Naive thymus-derived CD4-positive, alpha-beta T cell (primary cell): ENCODE measurements around the gene RAB33A. TPM values are rescaled to one million over a fixed set of nuclear protein-coding genes. Genes with fewer than 3 reads are reported as not detected.

ENCODE experiments used
- ATAC-seq: fragments of 150-1000 bp; cut with Tn5 transposase; 2 replicates; pipeline ENCODE4 v1.10.0; 2021; ENCODE audit warnings: mild to moderate bottlenecking, moderate library complexity
- CTCF ChIA-PET: fragments of 350-600 bp; sonication (Branson Sonifier 250); formaldehyde crosslinking; loops from one replicate; lab custom pipeline; 2021; ENCODE audit warnings: antibody characterized with exemption; lab: Charles Lee
- POLR2A ChIA-PET: fragments of 350-600 bp; sonication (Branson Sonifier 250); formaldehyde crosslinking; loops from one replicate; lab custom pipeline; 2021; ENCODE audit warnings: antibody characterized with exemption, inconsistent platforms; lab: Charles Lee
- DNase-seq, 9 donors: peaks; one replicate each; pipeline versions ENCODE4 v3.0.0 to v3.0.0-alpha.2; 2020 to 2022; ENCODE audit warnings: mixed read lengths in 1 of 9
- H3K27ac ChIP-seq: one replicate; pipeline ENCODE4 v1.7.0; 2013; ENCODE audit warnings: mild to moderate bottlenecking, low read depth, low read length, moderate library complexity
- H3K27me3 ChIP-seq, 2 donors: one replicate each; pipeline ENCODE4 v1.7.0; 2013; ENCODE audit warnings: low read length in 2 of 2, mild to moderate bottlenecking in 2 of 2, moderate library complexity in 2 of 2; ENCODE audit not compliant: control insufficient read depth in 2 of 2, insufficient read depth in 2 of 2
- H3K36me3 ChIP-seq, 3 experiments: 1 replicate in 2 of 3; 2 replicates in 1 of 3; pipeline ENCODE4 v1.7.0; 2013; ENCODE audit warnings: low read length in 3 of 3, mild to moderate bottlenecking in 3 of 3, moderate library complexity in 1 of 3; ENCODE audit not compliant: insufficient read depth in 3 of 3, control insufficient read depth in 2 of 3
- H3K4me1 ChIP-seq, 2 donors: one replicate each; pipeline ENCODE4 v1.7.0; 2013; ENCODE audit warnings: low read length in 2 of 2, mild to moderate bottlenecking in 2 of 2, moderate library complexity in 1 of 2; ENCODE audit not compliant: control insufficient read depth in 2 of 2, insufficient read depth in 2 of 2
- H3K4me3 ChIP-seq: 2 replicates; pipeline ENCODE4 v1.7.0; 2013; ENCODE audit warnings: mild to moderate bottlenecking, low read length
- H3K9me3 ChIP-seq, 3 experiments: 1 replicate in 2 of 3; 2 replicates in 1 of 3; pipeline ENCODE4 v1.7.0; 2013; ENCODE audit warnings: low read length in 3 of 3; ENCODE audit not compliant: control insufficient read depth in 2 of 3
- H3K27ac Mint-ChIP-seq, 9 donors: one replicate each; pipeline ENCODE4 v1.8.0; 2020 to 2022; ENCODE audit warnings: mixed read lengths in 9 of 9, mild to moderate bottlenecking in 8 of 9, moderate library complexity in 5 of 9, inconsistent platforms in 2 of 9
- H3K27me3 Mint-ChIP-seq, 5 donors: one replicate each; pipeline ENCODE4 v1.8.0; 2021 to 2022; ENCODE audit warnings: mixed read lengths in 5 of 5, mild to moderate bottlenecking in 1 of 5
- H3K36me3 Mint-ChIP-seq, 5 donors: one replicate each; pipeline ENCODE4 v1.8.0; 2020 to 2022; ENCODE audit warnings: mixed read lengths in 5 of 5, mild to moderate bottlenecking in 3 of 5, inconsistent platforms in 1 of 5
- H3K4me1 Mint-ChIP-seq, 7 donors: one replicate each; pipeline ENCODE4 v1.8.0; 2020 to 2022; ENCODE audit warnings: mixed read lengths in 7 of 7, mild to moderate bottlenecking in 3 of 7, inconsistent platforms in 1 of 7
- H3K4me3 Mint-ChIP-seq, 10 donors: one replicate each; pipeline ENCODE4 v1.8.0; 2020 to 2022; ENCODE audit warnings: mild to moderate bottlenecking in 10 of 10, mixed read lengths in 10 of 10, moderate library complexity in 6 of 10, inconsistent platforms in 2 of 10
- H3K9me3 Mint-ChIP-seq, 11 donors: one replicate each; pipeline ENCODE4 v1.8.0; 2020 to 2022; ENCODE audit warnings: mixed read lengths in 11 of 11, mild to moderate bottlenecking in 4 of 11, inconsistent platforms in 1 of 11, moderate library complexity in 1 of 11
- intact Hi-C, 2 donors: fragments of 100-400 bp; cut with micrococcal nuclease; formaldehyde crosslinking; loops; one replicate each; pipeline ENCODE4 v1.15.1; 2023
- polyA plus RNA-seq, 2 donors: library from polyadenylated mRNA; unstranded; fragments of 300-500 nt; fragmentation: Illumina TruSeq; gene quantifications; one replicate each; pipeline ENCODE4 v1.2.3, GENCODE V29; 2021
- total RNA-seq, 6 experiments: library from RNA in 5 of 6; stranded (reverse) in 5 of 6; gene quantifications; 1 replicate in 5 of 6; 2 replicates in 1 of 6; pipeline ENCODE4 v1.2.3 and lab custom pipeline; 2021 to 2026

Gene RAB33A
- total RNA-seq (10 to 100 TPM in 3 of 5 experiments, 1 to 10 TPM in 2; 2.9 to 25.6 (median 11.9) TPM), polyA plus RNA-seq (10 to 100 TPM in 1 of 2 donors, 1 to 10 TPM in 1; 7.6 to 15.6 TPM), total RNA-seq (lab: John Stamatoyannopoulos, UW) (2.3 reads per million, percentile 11 among the genes with 10 or more reads in this experiment)

- peaks cover 0 to 6% (median 0%) of the 10 kb centered on the region in 5 donors for H3K36me3 Mint-ChIP-seq
- H3K4me1 Mint-ChIP-seq, result peaks cover 0 to 40% (median 35%) of the 10 kb centered on the region in 7 donors
- DNase-seq (peak; percentile 30 to 66 (median 50)), ATAC-seq (peak; percentile 75)
- Histone ChIP-seq H3K4me3 (peak within 1 kb of the TSS; percentile 82), H3K27me3 (no peaks in the 10 kb centered on the region), H3K9me3 (no peaks in the 10 kb centered on the region), H3K4me1 (peaks cover 17 to 29% of the 10 kb centered on the region in 2 donors), H3K36me3 (peaks cover 0 to 9% (median 0%) of the 10 kb centered on the region in 3 experiments), H3K27ac (peak within 1 kb of the TSS; percentile 74)
- H3K27ac Mint-ChIP-seq, result peak within 1 kb of the TSS; percentile 86 to 94 (median 89)
- intact Hi-C loops, result loop anchor here (1.0 to 5.0 kb wide), 7 partner anchors 49 to 394 kb away; partner anchors contain the start of genes BCORL1 (in 2 of the 2), SASH3 (in 1 of the 2) and ZNF280C (in 1 of the 2)
- peaks cover 0 to 2% (median 0%) of the 10 kb centered on the region in 11 donors for H3K9me3 Mint-ChIP-seq
- H3K27me3 Mint-ChIP-seq, result no peaks in the 10 kb centered on the region
- CTCF ChIA-PET, result interaction anchor here (0.6 to 1.1 kb wide), 2 partner anchors 60 to 63 kb away, joined by 3 read pairs; no protein-coding TSS in a partner anchor
- POLR2A ChIA-PET, result interaction anchor here (0.8 to 2.1 kb wide), 6 partner anchors 10 to 91 kb away, joined by 3 to 10 read pairs (median 5); no protein-coding TSS in a partner anchor
- peak within 1 kb of the TSS; percentile 85 to 96 (median 92) for H3K4me3 Mint-ChIP-seq
Observed at GRCh38 chrX:130171446-130172126, at the start of gene RAB33A. Gene RAB33A (plus strand): TSS chrX:130171962. CDS start chrX:130172063, 101 bp downstream.

DNA sequence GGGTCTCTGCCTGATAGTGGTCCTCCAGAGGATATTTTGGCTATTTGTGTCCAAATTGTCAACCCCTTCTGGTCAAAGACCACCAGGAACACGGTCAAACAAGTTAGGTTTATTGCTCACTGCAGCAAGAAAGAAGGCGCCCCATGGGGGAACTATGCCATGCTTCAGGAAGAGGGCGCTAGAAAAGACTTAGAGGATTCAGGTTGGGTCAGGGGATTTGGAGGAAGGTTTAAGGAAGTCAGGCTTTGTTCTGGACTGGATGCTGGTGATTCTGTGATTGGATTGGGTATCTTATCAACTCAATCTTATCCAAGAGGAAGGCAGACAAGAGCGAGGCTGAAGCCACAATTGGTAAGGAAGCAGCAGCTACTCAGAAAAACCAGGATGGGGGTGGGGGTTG is 47.2 kb upstream of the RAB33A start:
- H3K27ac ChIP-seq, result no peak overlapping the region
- no peaks in the 10 kb centered on the region for H3K9me3 ChIP-seq
- no peak overlapping the region for H3K4me3 ChIP-seq
- H3K4me1 ChIP-seq, result no peaks in the 10 kb centered on the region
- ChIA-PET CTCF (interaction anchor here (0.8 kb wide), 1 partner anchor 39 kb away, joined by 3 read pairs; no protein-coding TSS in a partner anchor), POLR2A (no interaction called here)
- Mint-ChIP-seq H3K27ac (no peak overlapping the region), H3K4me1 (peaks cover 0 to 6% (median 3%) of the 10 kb centered on the region in 7 donors), H3K36me3 (peaks cover 0 to 10% (median 7%) of the 10 kb centered on the region in 5 donors), H3K4me3 (peak overlapping the region in 1 of 10 donors; percentile 21), H3K9me3 (peaks cover 0 to 1% (median 0%) of the 10 kb centered on the region in 11 donors), H3K27me3 (no peaks in the 10 kb centered on the region)
- no peaks in the 10 kb centered on the region for H3K27me3 ChIP-seq
- DNase-seq (no peak), ATAC-seq (no peak)
- intact Hi-C loops, result loop anchor here (5.0 kb wide), 3 partner anchors 48 to 517 kb away; partner anchors contain the start of genes RAB33A (in 1 of the 2) and ZNF280C (in 1 of the 2)
- H3K36me3 ChIP-seq, result peaks cover 0 to 11% (median 3%) of the 10 kb centered on the region in 3 experiments

GRCh38 chrX:130125091-130125874 is 46.5 kb upstream of the RAB33A start:
- ATAC-seq (no peak), DNase-seq (no peak)
- H3K4me3 Mint-ChIP-seq, result no peak overlapping the region
- no peaks in the 10 kb centered on the region for H3K9me3 ChIP-seq
- CTCF ChIA-PET, result interaction anchor here (0.8 kb wide), 1 partner anchor 39 kb away, joined by 3 read pairs; no protein-coding TSS in a partner anchor
- H3K4me1 ChIP-seq, result no peaks in the 10 kb centered on the region
- peaks cover 0 to 1% (median 0%) of the 10 kb centered on the region in 11 donors for H3K9me3 Mint-ChIP-seq
- intact Hi-C loops, result no loop called here
- no peak overlapping the region for H3K27ac ChIP-seq
- POLR2A ChIA-PET, result no interaction called here
- H3K27ac Mint-ChIP-seq, result no peak overlapping the region
- H3K4me3 ChIP-seq, result no peak overlapping the region
- no peaks in the 10 kb centered on the region for H3K27me3 ChIP-seq
- H3K36me3 Mint-ChIP-seq, result peaks cover 0 to 10% (median 7%) of the 10 kb centered on the region in 5 donors
- H3K4me1 Mint-ChIP-seq, result peaks cover 0 to 3% (median under 1%) of the 10 kb centered on the region in 7 donors
- H3K36me3 ChIP-seq, result peaks cover 0 to 18% (median 3%) of the 10 kb centered on the region in 3 experiments
- H3K27me3 Mint-ChIP-seq, result no peaks in the 10 kb centered on the region

DNA sequence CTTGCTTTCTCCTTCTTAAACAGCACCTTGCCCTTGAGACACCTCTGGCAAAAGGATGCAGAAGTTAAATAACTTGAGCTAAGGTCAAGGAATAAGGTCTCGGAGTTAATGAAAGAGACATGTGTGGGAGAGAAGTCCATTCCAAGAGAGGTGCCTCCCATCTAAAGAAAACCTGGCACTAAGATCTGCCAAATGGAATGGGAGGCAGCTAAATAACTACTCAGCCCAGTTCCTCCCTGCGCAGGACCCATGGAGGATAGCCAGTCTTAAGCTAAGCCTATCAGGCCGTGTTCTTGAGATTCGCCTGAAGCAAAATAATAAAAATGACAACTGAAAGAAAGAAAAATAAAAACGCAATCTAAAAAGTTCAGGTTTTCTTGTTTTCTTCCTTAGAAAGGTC is 40.8 kb upstream of the RAB33A start:
- no peak for ATAC-seq
- no peak overlapping the region for H3K4me3 ChIP-seq
- no peak for DNase-seq
- CTCF ChIA-PET, result interaction anchor here (1.3 kb wide), 1 partner anchor 40 kb away, joined by 4 read pairs; no protein-coding TSS in a partner anchor
- H3K9me3 ChIP-seq, result no peaks in the 10 kb centered on the region
- H3K27ac ChIP-seq, result no peak overlapping the region
- H3K4me3 Mint-ChIP-seq, result no peak overlapping the region
- intact Hi-C loops, result no loop called here
- POLR2A ChIA-PET, result interaction anchor here (1.0 kb wide), 1 partner anchor 70 kb away, joined by 3 read pairs; no protein-coding TSS in a partner anchor
- peaks cover 0 to 41% (median 6%) of the 10 kb centered on the region in 3 experiments for H3K36me3 ChIP-seq
- no peaks in the 10 kb centered on the region for H3K27me3 Mint-ChIP-seq
- H3K27me3 ChIP-seq, result no peaks in the 10 kb centered on the region
- no peaks in the 10 kb centered on the region for H3K9me3 Mint-ChIP-seq
- peaks cover 0 to 12% (median 9%) of the 10 kb centered on the region in 5 donors for H3K36me3 Mint-ChIP-seq
- no peak overlapping the region for H3K27ac Mint-ChIP-seq
- no peaks in the 10 kb centered on the region for H3K4me1 ChIP-seq
- H3K4me1 Mint-ChIP-seq, result peaks cover 0 to 2% (median 0%) of the 10 kb centered on the region in 7 donors

DNA sequence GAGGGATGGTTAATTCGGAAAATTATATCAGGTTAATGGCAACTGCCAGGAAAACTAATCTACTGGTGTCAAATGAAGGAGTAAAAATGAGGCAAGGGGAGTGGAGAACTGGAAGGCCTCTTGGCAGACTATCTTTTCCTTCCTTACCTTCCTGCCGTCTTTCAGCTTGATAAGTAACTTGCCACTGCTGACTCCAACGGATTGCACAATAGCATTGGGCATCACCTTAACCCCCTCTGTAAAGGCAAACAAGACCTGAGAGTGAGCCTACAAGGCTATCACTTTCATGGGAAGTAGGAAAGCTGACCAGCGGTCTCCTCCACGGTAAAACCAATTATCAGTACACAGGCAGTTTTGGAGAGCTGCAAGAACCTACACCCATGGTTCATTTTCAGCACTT is 35.3 kb upstream of the RAB33A start:
- intact Hi-C loops, result no loop called here
- H3K27ac Mint-ChIP-seq, result peak overlapping the region in 1 of 9 donors; percentile 59
- POLR2A ChIA-PET, result no interaction called here

GRCh38 chrX:130136961-130137360 is 34.8 kb upstream of the RAB33A start:
- no peak overlapping the region for H3K27ac Mint-ChIP-seq
- Histone ChIP-seq H3K36me3 (peaks cover 0 to 36% (median 8%) of the 10 kb centered on the region in 3 experiments), H3K27ac (no peak overlapping the region), H3K9me3 (no peaks in the 10 kb centered on the region), H3K4me1 (no peaks in the 10 kb centered on the region), H3K4me3 (no peak overlapping the region), H3K27me3 (no peaks in the 10 kb centered on the region)
- no peak for ATAC-seq
- no peaks in the 10 kb centered on the region for H3K9me3 Mint-ChIP-seq
- DNase-seq, result no peak
- H3K4me1 Mint-ChIP-seq, result peaks cover 0 to 5% (median 0%) of the 10 kb centered on the region in 7 donors
- H3K4me3 Mint-ChIP-seq, result no peak overlapping the region
- POLR2A ChIA-PET, result no interaction called here
- H3K27me3 Mint-ChIP-seq, result no peaks in the 10 kb centered on the region
- H3K36me3 Mint-ChIP-seq, result peaks cover 0 to 14% (median 6%) of the 10 kb centered on the region in 5 donors
- CTCF ChIA-PET, result interaction anchor here (1.1 kb wide), 1 partner anchor 57 kb away, joined by 3 read pairs; no protein-coding TSS in a partner anchor
- intact Hi-C loops, result no loop called here

More for the DNA sequence above, 35.3 kb upstream of the RAB33A start:
- Histone ChIP-seq H3K27me3 (no peaks in the 10 kb centered on the region), H3K36me3 (peaks cover 0 to 38% (median 8%) of the 10 kb centered on the region in 3 experiments), H3K27ac (no peak overlapping the region), H3K4me3 (no peak overlapping the region), H3K9me3 (no peaks in the 10 kb centered on the region), H3K4me1 (no peaks in the 10 kb centered on the region)
- CTCF ChIA-PET, result interaction anchor here (1.1 kb wide), 1 partner anchor 57 kb away, joined by 3 read pairs; no protein-coding TSS in a partner anchor
- no peaks in the 10 kb centered on the region for H3K27me3 Mint-ChIP-seq
- H3K36me3 Mint-ChIP-seq, result peaks cover 0 to 14% (median 6%) of the 10 kb centered on the region in 5 donors
- peaks cover 0 to 5% (median 0%) of the 10 kb centered on the region in 7 donors for H3K4me1 Mint-ChIP-seq
- ATAC-seq (no peak), DNase-seq (no peak)
- H3K9me3 Mint-ChIP-seq, result no peaks in the 10 kb centered on the region
- H3K4me3 Mint-ChIP-seq, result no peak overlapping the region
